H9 (cell line): ENCODE measurements around the gene HS2ST1. TPM values are rescaled to one million over a fixed set of nuclear protein-coding genes. Genes with fewer than 3 reads are reported as not detected.

Experiments used
- DNase-seq: peaks from one replicate; pipeline ENCODE4 v3.0.0-alpha.2; 2017
- H2AFZ ChIP-seq: one replicate; pipeline ENCODE4 v1.6.1; 2013; ENCODE audit warnings: mild to moderate bottlenecking, low read length, control low read depth, moderate library complexity
- H2AK5ac ChIP-seq: 2 replicates; pipeline ENCODE4 v1.6.1; 2013; ENCODE audit warnings: low read length, control low read depth, mixed read lengths; ENCODE audit not compliant: insufficient read length
- H2BK120ac ChIP-seq: one replicate; pipeline ENCODE4 v1.6.1; 2013; ENCODE audit warnings: low read depth, mild to moderate bottlenecking, low read length, control low read depth, inconsistent platforms; ENCODE audit not compliant: poor library complexity, severe bottlenecking
- H2BK12ac ChIP-seq: 2 replicates; pipeline ENCODE4 v1.6.1; 2013; ENCODE audit warnings: low read length, control low read depth, mixed read lengths, low read depth; ENCODE audit not compliant: insufficient read length
- H2BK15ac ChIP-seq: 2 replicates; pipeline ENCODE4 v1.6.1; 2013; ENCODE audit warnings: low read depth, low read length, control low read depth
- H2BK20ac ChIP-seq: one replicate; pipeline ENCODE4 v1.6.1; 2013; ENCODE audit warnings: low read depth, mild to moderate bottlenecking, low read length, control low read depth, inconsistent platforms; ENCODE audit not compliant: poor library complexity, severe bottlenecking
- H2BK5ac ChIP-seq: 2 replicates; pipeline ENCODE4 v1.6.1; 2013; ENCODE audit warnings: low read length, control low read depth, mixed read lengths; ENCODE audit not compliant: insufficient read length
- H3K14ac ChIP-seq: 2 replicates; pipeline ENCODE4 v1.6.1; 2013; ENCODE audit warnings: low read length, control low read depth; ENCODE audit not compliant: insufficient read depth
- H3K18ac ChIP-seq: 2 replicates; pipeline ENCODE4 v1.6.1; 2013; ENCODE audit warnings: low read depth, mild to moderate bottlenecking, mixed read lengths, low read length, control low read depth; ENCODE audit not compliant: insufficient read length
- H3K23ac ChIP-seq: 2 replicates; pipeline ENCODE4 v1.6.1; 2013; ENCODE audit warnings: low read length, control low read depth, mixed read lengths, low read depth; ENCODE audit not compliant: insufficient read length
- H3K23me2 ChIP-seq: 2 replicates; pipeline ENCODE4 v1.6.1; 2013; ENCODE audit warnings: low read depth, mild to moderate bottlenecking, mixed read lengths, low read length, control low read depth; ENCODE audit not compliant: insufficient read length, poor library complexity, severe bottlenecking
- H3K27ac ChIP-seq: 2 replicates; pipeline ENCODE4 v1.5.1; 2013; ENCODE audit warnings: low read length, control low read depth, mixed read lengths, low read depth; ENCODE audit not compliant: insufficient read length
- H3K27me3 ChIP-seq: 2 replicates; pipeline ENCODE4 v1.6.1; 2013; ENCODE audit warnings: low read length, control low read depth, inconsistent platforms; ENCODE audit not compliant: insufficient read depth
- H3K4ac ChIP-seq: 2 replicates; pipeline ENCODE4 v1.6.1; 2013; ENCODE audit warnings: low read depth, mild to moderate bottlenecking, control low read depth, inconsistent platforms, low read length, moderate library complexity
- H3K4me1 ChIP-seq: 2 replicates; pipeline ENCODE4 v1.6.1; 2013; ENCODE audit warnings: low read length, control low read depth, inconsistent platforms; ENCODE audit not compliant: insufficient read depth
- H3K4me2 ChIP-seq: 2 replicates; pipeline ENCODE4 v1.6.1; 2013; ENCODE audit warnings: low read length, control low read depth, mixed read lengths; ENCODE audit not compliant: insufficient read length, insufficient read depth
- H3K56ac ChIP-seq: 2 replicates; pipeline ENCODE4 v1.6.1; 2013; ENCODE audit warnings: low read depth, mild to moderate bottlenecking, mixed read lengths, low read length, control low read depth; ENCODE audit not compliant: insufficient read length
- H3K79me1 ChIP-seq: 2 replicates; pipeline ENCODE4 v1.6.1; 2013; ENCODE audit warnings: low read depth, mild to moderate bottlenecking, moderate library complexity, low read length, control low read depth, inconsistent platforms; ENCODE audit not compliant: insufficient read depth, poor library complexity, severe bottlenecking
- H3K79me2 ChIP-seq: 2 replicates; pipeline ENCODE4 v1.6.1; 2013; ENCODE audit warnings: low read length, control low read depth, inconsistent platforms; ENCODE audit not compliant: insufficient read depth
- H3K9ac ChIP-seq: 2 replicates; pipeline ENCODE4 v1.6.1; 2013; ENCODE audit warnings: low read length, control low read depth, mixed read lengths; ENCODE audit not compliant: insufficient read length; ENCODE audit errors: extremely low read depth
- H3K9me3 ChIP-seq: one replicate; pipeline ENCODE4 v1.6.1; 2013; ENCODE audit warnings: low read depth, low read length, inconsistent platforms; ENCODE audit not compliant: control insufficient read depth
- H3T11ph ChIP-seq: one replicate; pipeline ENCODE4 v1.6.1; 2013; ENCODE audit warnings: mild to moderate bottlenecking, low read length, control low read depth, inconsistent platforms
- H4K20me1 ChIP-seq: one replicate; pipeline ENCODE4 v1.6.1; 2013; ENCODE audit not compliant: control insufficient read depth, insufficient read length, insufficient read depth
- H4K5ac ChIP-seq: 2 replicates; pipeline ENCODE4 v1.6.1; 2013; ENCODE audit warnings: low read depth, mild to moderate bottlenecking, mixed read lengths, low read length, control low read depth; ENCODE audit not compliant: insufficient read length
- H4K8ac ChIP-seq: replicated peaks from 2 replicates; pipeline ENCODE4 v1.6.1; 2013; ENCODE audit warnings: low read length, control low read depth, mixed read lengths, low read depth; ENCODE audit not compliant: insufficient read length
- H4K91ac ChIP-seq: 2 replicates; pipeline ENCODE4 v1.6.1; 2013; ENCODE audit warnings: low read depth, mild to moderate bottlenecking, moderate library complexity, mixed read lengths, low read length, control low read depth; ENCODE audit not compliant: insufficient read length
- H3K27ac Mint-ChIP-seq, 3 experiments: 2 replicates in 2 of 3; 3 replicates in 1 of 3; pipeline ENCODE4 v1.8.0; 2020 to 2021; ENCODE audit warnings: mixed read lengths in 3 of 3, mild to moderate bottlenecking in 1 of 3, moderate library complexity in 1 of 3
- H3K27me3 Mint-ChIP-seq: 2 replicates; pipeline ENCODE4 v1.8.0; 2021; ENCODE audit warnings: low read depth, mild to moderate bottlenecking, moderate library complexity, mixed read lengths
- H3K36me3 Mint-ChIP-seq, 3 experiments: 2 replicates in 2 of 3; 3 replicates in 1 of 3; pipeline ENCODE4 v1.8.0; 2020 to 2021; ENCODE audit warnings: low read depth in 3 of 3, mixed read lengths in 3 of 3; ENCODE audit not compliant: insufficient read depth in 1 of 3
- H3K4me1 Mint-ChIP-seq, 2 experiments: 2 replicates each; pipeline ENCODE4 v1.8.0; 2020; ENCODE audit warnings: mixed read lengths in 2 of 2
- H3K4me3 Mint-ChIP-seq, 2 experiments: 2 replicates in 1 of 2; 3 replicates in 1 of 2; pipeline ENCODE4 v1.8.0; 2020 to 2021; ENCODE audit warnings: mild to moderate bottlenecking in 2 of 2, mixed read lengths in 2 of 2, moderate library complexity in 1 of 2
- H3K9me3 Mint-ChIP-seq, 2 experiments: 2 replicates in 1 of 2; 3 replicates in 1 of 2; pipeline ENCODE4 v1.8.0; 2020; ENCODE audit warnings: mild to moderate bottlenecking in 2 of 2, mixed read lengths in 2 of 2, moderate library complexity in 1 of 2
- WGBS: extraction: QIAGEN DNeasy Blood & Tissue Kit; methylation state at CpG from one replicate; pipeline ENCODE4 v1.1.7; 2013; ENCODE audit warnings: missing lambda C conversion rate, low lambda C conversion rate, mixed read lengths; ENCODE audit not compliant: insufficient read length; ENCODE audit errors: extremely low coverage; 5-methylcytosine and 5-hydroxymethylcytosine counted together
- total RNA-seq: library from RNA; stranded (reverse); gene quantifications from 2 replicates; pipeline ENCODE4 v1.2.1, GENCODE V29; 2021
- TF ChIP-seq, protein P1 (sequence below): fragments of 200-600 bp; sonication (generic); conservative IDR thresholded peaks from 3 replicates; pipeline ENCODE4 v1.8.0; 2021; ENCODE audit warnings: antibody characterized with exemption, mild to moderate bottlenecking

Gene HS2ST1
- total RNA-seq, 1 experiment from 2014 or later, result 20.1 TPM

- Histone ChIP-seq H3K4ac (no peak overlapping the region), H2BK15ac (no peak overlapping the region), H3K23me2 (no peaks in the 10 kb centered on the region), H3K27me3 (no peaks in the 10 kb centered on the region), H3K14ac (no peak overlapping the region), H3K9ac (no peak overlapping the region), H3K4me1 (peaks cover 2% of the 10 kb centered on the region; the same call in 1 of the 2 replicates), H3K23ac (no peak overlapping the region), H4K5ac (no peak overlapping the region), H2AK5ac (no peak overlapping the region), H3K18ac (no peak overlapping the region), H3K9me3 (no peaks in the 10 kb centered on the region), H3K56ac (no peak overlapping the region), H2BK12ac (no peak overlapping the region), H3K4me2 (no peak overlapping the region), H3T11ph (no peak overlapping the region), H3K79me1 (peaks cover 3% of the 10 kb centered on the region), H2BK120ac (no peak overlapping the region), H4K91ac (no peak overlapping the region), H4K20me1 (no peaks in the 10 kb centered on the region), H2AFZ (no peak overlapping the region), H4K8ac (no peak overlapping the region), H2BK20ac (no peak overlapping the region), H3K27ac (no peak overlapping the region), H2BK5ac (no peak overlapping the region), H3K79me2 (peaks cover 13% of the 10 kb centered on the region; the same call in 1 of the 2 replicates)
- Mint-ChIP-seq H3K36me3 (no peaks in the 10 kb centered on the region), H3K4me1 (peaks cover 34 to 36% of the 10 kb centered on the region in 2 experiments), H3K27me3 (no peaks in the 10 kb centered on the region), H3K9me3 (no peaks in the 10 kb centered on the region), H3K4me3 (peak overlapping the region in 1 of 2 experiments; percentile 8; a peak in 2 of 5 replicates), H3K27ac (peak overlapping the region in 2 of 3 experiments; percentile 35 to 87; a peak in 1 of 7 replicates)
- no CpG with 5 or more reads among the region's 1 CpG for WGBS
- no peak for DNase-seq
- TF ChIP-seq, protein P1, sequence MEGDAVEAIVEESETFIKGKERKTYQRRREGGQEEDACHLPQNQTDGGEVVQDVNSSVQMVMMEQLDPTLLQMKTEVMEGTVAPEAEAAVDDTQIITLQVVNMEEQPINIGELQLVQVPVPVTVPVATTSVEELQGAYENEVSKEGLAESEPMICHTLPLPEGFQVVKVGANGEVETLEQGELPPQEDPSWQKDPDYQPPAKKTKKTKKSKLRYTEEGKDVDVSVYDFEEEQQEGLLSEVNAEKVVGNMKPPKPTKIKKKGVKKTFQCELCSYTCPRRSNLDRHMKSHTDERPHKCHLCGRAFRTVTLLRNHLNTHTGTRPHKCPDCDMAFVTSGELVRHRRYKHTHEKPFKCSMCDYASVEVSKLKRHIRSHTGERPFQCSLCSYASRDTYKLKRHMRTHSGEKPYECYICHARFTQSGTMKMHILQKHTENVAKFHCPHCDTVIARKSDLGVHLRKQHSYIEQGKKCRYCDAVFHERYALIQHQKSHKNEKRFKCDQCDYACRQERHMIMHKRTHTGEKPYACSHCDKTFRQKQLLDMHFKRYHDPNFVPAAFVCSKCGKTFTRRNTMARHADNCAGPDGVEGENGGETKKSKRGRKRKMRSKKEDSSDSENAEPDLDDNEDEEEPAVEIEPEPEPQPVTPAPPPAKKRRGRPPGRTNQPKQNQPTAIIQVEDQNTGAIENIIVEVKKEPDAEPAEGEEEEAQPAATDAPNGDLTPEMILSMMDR, result no peak
Observed at GRCh38 chr1:86938450-86938849, 24.0 kb downstream of the HS2ST1 start.
